GM23338 (cell line): ENCODE data around the gene IL1RAPL2. TPM values are rescaled to one million over a fixed set of nuclear protein-coding genes. Genes with fewer than 3 reads are reported as not detected.
"Not testable (repeated sequence)": the region's sequence is repeated elsewhere in the genome, so short reads cannot be mapped to it uniquely, and the experiment has no call there.

Experiments
- ATAC-seq: fragments of 200-7000 bp; cut with Tn5 transposase; 3 replicates; pipeline ENCODE4 v1.9.1; 2020
- DNase-seq: peaks from one replicate; pipeline ENCODE4 v3.0.0-alpha.2; 2015; ENCODE audit warnings: low spot score
- H2AFZ ChIP-seq: fragments of 200-600 bp; sonication (generic); 2 replicates; pipeline ENCODE4 v1.8.0; 2016; ENCODE audit warnings: antibody characterized with exemption, mild to moderate bottlenecking, moderate library complexity
- H3F3A ChIP-seq: fragments of 200-600 bp; sonication (generic); replicated peaks from 2 replicates; pipeline ENCODE4 v1.8.0; 2017; ENCODE audit warnings: antibody characterized with exemption, mixed run types, low read depth
- H3K27ac ChIP-seq: fragments of 200-600 bp; sonication (generic); 2 replicates; pipeline ENCODE4 v1.6.1; 2016; ENCODE audit warnings: low read depth
- H3K27me3 ChIP-seq: fragments of 200-600 bp; sonication (generic); 2 replicates; pipeline ENCODE4 v1.8.0; 2016; ENCODE audit warnings: mild to moderate bottlenecking, mixed run types, moderate library complexity; ENCODE audit not compliant: insufficient read depth
- H3K36me3 ChIP-seq: fragments of 200-600 bp; sonication (generic); 2 replicates; pipeline ENCODE4 v1.8.0; 2016; ENCODE audit warnings: mild to moderate bottlenecking; ENCODE audit not compliant: insufficient read depth
- H3K4me1 ChIP-seq: fragments of 200-600 bp; sonication (generic); 2 replicates; pipeline ENCODE4 v1.8.0; 2016; ENCODE audit warnings: mild to moderate bottlenecking, moderate library complexity; ENCODE audit not compliant: insufficient read depth
- H3K4me2 ChIP-seq: fragments of 200-600 bp; sonication (generic); 2 replicates; pipeline ENCODE4 v1.7.1; 2017; ENCODE audit warnings: mixed run types
- H3K4me3 ChIP-seq: fragments of 200-600 bp; sonication (generic); 2 replicates; pipeline ENCODE4 v1.6.1; 2016; ENCODE audit warnings: mixed run types
- H3K79me2 ChIP-seq: fragments of 200-600 bp; sonication (generic); replicated peaks from 2 replicates; pipeline ENCODE4 v1.8.0; 2017; ENCODE audit warnings: mild to moderate bottlenecking; ENCODE audit not compliant: insufficient read depth
- H3K9me2 ChIP-seq: fragments of 200-600 bp; sonication (generic); 2 replicates; pipeline ENCODE4 v1.8.0; 2017; ENCODE audit not compliant: insufficient read depth
- H4K20me1 ChIP-seq: fragments of 200-600 bp; sonication (generic); replicated peaks from 2 replicates; pipeline ENCODE4 v1.8.0; 2017; ENCODE audit warnings: mild to moderate bottlenecking; ENCODE audit not compliant: insufficient read depth
- H3K27ac Mint-ChIP-seq: 2 replicates; pipeline ENCODE4 v1.8.0; 2020; ENCODE audit warnings: inconsistent platforms, mild to moderate bottlenecking, moderate library complexity, mixed read lengths
- H3K27me3 Mint-ChIP-seq: 3 replicates; pipeline ENCODE4 v1.8.0; 2022; ENCODE audit warnings: low read depth, mild to moderate bottlenecking, moderate library complexity, mixed read lengths, inconsistent platforms; ENCODE audit not compliant: insufficient read depth, poor library complexity
- H3K36me3 Mint-ChIP-seq: 3 replicates; pipeline ENCODE4 v1.8.0; 2021; ENCODE audit warnings: low read depth, mild to moderate bottlenecking, inconsistent platforms, moderate library complexity, mixed read lengths
- H3K4me1 Mint-ChIP-seq: 3 replicates; pipeline ENCODE4 v1.8.0; 2020; ENCODE audit warnings: mild to moderate bottlenecking, inconsistent platforms, mixed read lengths
- H3K4me3 Mint-ChIP-seq: 3 replicates; pipeline ENCODE4 v1.8.0; 2021; ENCODE audit warnings: moderate library complexity, mild to moderate bottlenecking, inconsistent platforms, mixed read lengths
- H3K9me3 Mint-ChIP-seq: 3 replicates; pipeline ENCODE4 v1.8.0; 2020; ENCODE audit warnings: moderate library complexity, mild to moderate bottlenecking, inconsistent platforms, mixed read lengths
- ETS1 ChIP-seq: IDR thresholded peaks from 2 replicates; pipeline ENCODE4 v1.6.1; 2016; ENCODE audit warnings: antibody characterized with exemption
- EZH2phosphoT487 ChIP-seq: fragments of 200-600 bp; sonication (generic); IDR thresholded peaks from one replicate; pipeline ENCODE4 v1.8.1; 2018; ENCODE audit warnings: antibody characterized with exemption; ENCODE audit not compliant: unreplicated experiment
- JUNB ChIP-seq: IDR thresholded peaks from one replicate; pipeline ENCODE4 v1.6.1; 2016; ENCODE audit warnings: antibody characterized with exemption; ENCODE audit not compliant: unreplicated experiment
- NANOG ChIP-seq: IDR thresholded peaks from 2 replicates; pipeline ENCODE4 v1.6.1; 2016; ENCODE audit warnings: antibody characterized with exemption, borderline replicate concordance
- POLR2AphosphoS5 ChIP-seq: IDR thresholded peaks from 2 replicates; pipeline ENCODE4 v1.6.1; 2016; ENCODE audit warnings: antibody characterized with exemption, low read depth
- ZNF331 ChIP-seq: fragments of 250-450 bp; sonication (Bioruptor Pico); IDR thresholded peaks from 2 replicates; pipeline ENCODE4 v1.5.0; 2020; ENCODE audit warnings: low read depth, mild to moderate bottlenecking, moderate library complexity
- polyA plus RNA-seq: library from polyadenylated mRNA; unstranded; fragments of >200 nt; fragmentation: Nextera tagmentation; extraction: Ambion mirVana; gene quantifications from 2 replicates; pipeline ENCODE4 v1.2.1, GENCODE V29; 2016
- total RNA-seq: library from RNA; depleted of rRNA; stranded (reverse); fragments of >200 nt; shearing (Covaris generic); gene quantifications from 2 replicates; pipeline ENCODE4 v1.2.3, GENCODE V29; 2014
- TF ChIP-seq, protein P1 (sequence below), 2 experiments: fragments of 200-600 bp in 1 of 2; sonication (generic) in 1 of 2; conservative IDR thresholded peaks; 2 replicates each; pipeline versions ENCODE4 v1.5.1 to v1.6.1; 2016 to 2017; ENCODE audit warnings: antibody characterized with exemption in 2 of 2, low read depth in 2 of 2, mild to moderate bottlenecking in 2 of 2, moderate library complexity in 1 of 2

The IL1RAPL2 gene
- total and polyA plus RNA-seq, 2 experiments from 2014 or later, result 0.80 to 0.94 TPM

DNA sequence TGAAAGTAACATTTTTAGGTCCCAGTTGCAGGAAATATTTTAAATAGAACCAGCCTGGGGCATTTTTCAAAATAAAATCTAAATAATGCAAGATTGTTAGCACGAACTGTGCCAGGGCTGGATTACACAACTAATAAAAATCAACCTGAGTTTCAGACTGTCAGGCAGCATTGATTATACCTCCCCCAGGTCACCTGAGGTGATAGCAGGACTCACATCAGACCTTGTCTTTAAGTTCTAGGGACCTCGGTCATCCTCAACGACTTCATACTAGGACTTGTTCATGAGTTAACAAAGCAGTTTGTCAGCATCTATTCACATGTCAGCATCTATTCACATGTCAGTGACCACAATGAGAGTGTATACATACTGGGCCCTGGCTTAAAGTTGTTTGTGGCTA, 663.1 kb downstream of the IL1RAPL2 start:
- Histone ChIP-seq H3K4me3 (no peak overlapping the region), H4K20me1 (no peaks in the 10 kb centered on the region), H3K4me2 (no peak overlapping the region), H3K4me1 (peaks cover 12% of the 10 kb centered on the region), H2AFZ (no peak overlapping the region), H3K9me2 (no peaks in the 10 kb centered on the region), H3K27ac (no peak overlapping the region), H3K27me3 (no peaks in the 10 kb centered on the region), H3K79me2 (no peaks in the 10 kb centered on the region), H3F3A (no peaks in the 10 kb centered on the region), H3K36me3 (no peaks in the 10 kb centered on the region)
- Mint-ChIP-seq H3K36me3 (peaks cover 2% of the 10 kb centered on the region; the same call in 1 of the 3 replicates), H3K9me3 (no peaks in the 10 kb centered on the region), H3K4me3 (no peak overlapping the region), H3K27ac (no peak overlapping the region), H3K4me1 (peaks cover 13% of the 10 kb centered on the region; the same call in 2 of the 3 replicates), H3K27me3 (no peaks in the 10 kb centered on the region)
- no peak for DNase-seq
- no peak for ATAC-seq
- no peak for TF ChIP-seq POLR2AphosphoS5
- no peak for TF ChIP-seq ZNF331 (CRISPR knock-in tag)
- no peak for TF ChIP-seq JUNB
- TF ChIP-seq, protein P1, sequence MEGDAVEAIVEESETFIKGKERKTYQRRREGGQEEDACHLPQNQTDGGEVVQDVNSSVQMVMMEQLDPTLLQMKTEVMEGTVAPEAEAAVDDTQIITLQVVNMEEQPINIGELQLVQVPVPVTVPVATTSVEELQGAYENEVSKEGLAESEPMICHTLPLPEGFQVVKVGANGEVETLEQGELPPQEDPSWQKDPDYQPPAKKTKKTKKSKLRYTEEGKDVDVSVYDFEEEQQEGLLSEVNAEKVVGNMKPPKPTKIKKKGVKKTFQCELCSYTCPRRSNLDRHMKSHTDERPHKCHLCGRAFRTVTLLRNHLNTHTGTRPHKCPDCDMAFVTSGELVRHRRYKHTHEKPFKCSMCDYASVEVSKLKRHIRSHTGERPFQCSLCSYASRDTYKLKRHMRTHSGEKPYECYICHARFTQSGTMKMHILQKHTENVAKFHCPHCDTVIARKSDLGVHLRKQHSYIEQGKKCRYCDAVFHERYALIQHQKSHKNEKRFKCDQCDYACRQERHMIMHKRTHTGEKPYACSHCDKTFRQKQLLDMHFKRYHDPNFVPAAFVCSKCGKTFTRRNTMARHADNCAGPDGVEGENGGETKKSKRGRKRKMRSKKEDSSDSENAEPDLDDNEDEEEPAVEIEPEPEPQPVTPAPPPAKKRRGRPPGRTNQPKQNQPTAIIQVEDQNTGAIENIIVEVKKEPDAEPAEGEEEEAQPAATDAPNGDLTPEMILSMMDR (conservative IDR thresholded peaks at IDR 0.05; ENCODE audit: low read depth in 2 of 2), result no peak

DNA sequence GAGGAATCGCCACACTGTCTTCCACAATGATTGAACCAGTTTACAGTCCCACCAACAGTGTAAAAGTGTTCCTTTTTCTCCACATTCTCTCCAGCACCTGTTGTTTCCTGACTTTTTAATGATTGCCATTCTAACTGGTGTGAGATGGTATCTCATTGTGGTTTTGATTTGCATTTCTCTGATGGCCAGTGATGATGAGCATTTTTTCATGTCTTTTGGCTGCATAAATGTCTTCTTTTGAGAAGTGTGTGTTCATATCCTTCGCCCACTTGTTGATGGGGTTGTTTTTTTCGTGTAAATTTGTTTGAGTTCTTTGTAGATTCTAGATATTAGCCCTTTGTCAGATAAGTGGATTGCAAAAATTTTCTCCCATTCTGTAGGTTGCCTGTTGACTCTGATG, 671.4 kb downstream of the IL1RAPL2 start:
- H3K36me3 Mint-ChIP-seq, H3K4me1 Mint-ChIP-seq, H4K20me1 ChIP-seq, H3K27me3 Mint-ChIP-seq, H3K4me2 ChIP-seq, H3K9me3 Mint-ChIP-seq, H3K79me2 ChIP-seq, H2AFZ ChIP-seq, H3K36me3 ChIP-seq, ATAC-seq, H3F3A ChIP-seq, DNase-seq, H3K27ac Mint-ChIP-seq, H3K4me3 Mint-ChIP-seq, H3K27ac ChIP-seq, H3K9me2 ChIP-seq, H3K27me3 ChIP-seq, H3K4me3 ChIP-seq, H3K4me1 ChIP-seq: not testable (repeated sequence)

GRCh38 chrX:105241056-105241455, 675.1 kb downstream of the IL1RAPL2 start:
- Histone ChIP-seq H2AFZ (no peak overlapping the region), H3K79me2 (no peaks in the 10 kb centered on the region), H3K9me2 (no peaks in the 10 kb centered on the region), H3K4me3 (no peak overlapping the region), H3K27ac (no peak overlapping the region), H4K20me1 (no peaks in the 10 kb centered on the region), H3K36me3 (no peaks in the 10 kb centered on the region), H3F3A (no peaks in the 10 kb centered on the region), H3K4me1 (no peaks in the 10 kb centered on the region), H3K4me2 (no peak overlapping the region), H3K27me3 (no peaks in the 10 kb centered on the region)
- Mint-ChIP-seq H3K27ac (no peak overlapping the region), H3K4me3 (no peak overlapping the region), H3K9me3 (no peaks in the 10 kb centered on the region), H3K27me3 (no peaks in the 10 kb centered on the region), H3K36me3 (no peaks in the 10 kb centered on the region), H3K4me1 (no peaks in the 10 kb centered on the region)
- DNase-seq, result no peak
- no peak for ATAC-seq
- TF ChIP-seq, protein P1 (conservative IDR thresholded peaks at IDR 0.05; ENCODE audit: low read depth in 2 of 2), result no peak
- TF ChIP-seq EZH2phosphoT487, result no peak
- no peak for TF ChIP-seq ETS1
- TF ChIP-seq NANOG, result no peak
